ENCODE data around the gene ZNF273.
"Not testable (repeated sequence)": the region's sequence is repeated elsewhere in the genome, so short reads cannot be mapped to it uniquely, and the experiment has no call there.

Gene ZNF273

GRCh38 chr7:64947252-64948000 is 44.4 kb downstream of the ZNF273 start:
- no peak for DNase-seq

- not testable (repeated sequence) for DNase-seq
Observed at GRCh38 chr7:64948774-64949173, 45.7 kb downstream of the ZNF273 start.

GRCh38 chr7:64950673-64951072 is 47.6 kb downstream of the ZNF273 start:
- DNase-seq: not testable (repeated sequence)

GRCh38 chr7:64951250-64951848 is 48.3 kb downstream of the ZNF273 start:
- peak in 3 of 6 experiments; percentile 18 to 47 (median 31) for DNase-seq

GRCh38 chr7:64959072-64959747 is 56.1 kb downstream of the ZNF273 start:
- DNase-seq: no peak

GRCh38 chr7:64965594-64965993 is 62.5 kb downstream of the ZNF273 start:
- no peak for DNase-seq

- DNase-seq: no peak
Observed at GRCh38 chr7:64978497-64979203, 75.6 kb downstream of the ZNF273 start.

Data from stimulated activated naive CD4-positive, alpha-beta T cell (primary cell).